HepG2 (cell line): ENCODE data around the gene BID. TPM values are rescaled to one million over a fixed set of nuclear protein-coding genes. Genes with fewer than 3 reads are reported as not detected.

ENCODE experiments used
- KDM2A ChIP-seq: sonication (generic); formaldehyde crosslinking; IDR thresholded peaks from 2 replicates; pipeline ENCODE4 v1.4.0; 2020; ENCODE audit warnings: low read depth, missing genetic modification reagents, borderline replicate concordance
- KLF11 ChIP-seq: IDR thresholded peaks from 2 replicates; pipeline ENCODE4 v1.6.1; 2016; ENCODE audit warnings: missing compliant biosample characterization
- RFXAP ChIP-seq: sonication (generic); formaldehyde crosslinking; IDR thresholded peaks from 2 replicates; pipeline ENCODE4 v1.4.0; 2020; ENCODE audit warnings: missing genetic modification reagents, borderline replicate concordance
- SALL1 ChIP-seq: sonication (generic); formaldehyde crosslinking; IDR thresholded peaks from 2 replicates; pipeline ENCODE4 v1.8.0; 2022; ENCODE audit warnings: mild to moderate bottlenecking, missing genetic modification reagents
- ZBTB38 ChIP-seq: sonication (generic); formaldehyde crosslinking; IDR thresholded peaks from 2 replicates; pipeline ENCODE4 v1.5.1; 2020; ENCODE audit warnings: mild to moderate bottlenecking, missing genetic modification reagents
- ZNF44 ChIP-seq: sonication (generic); formaldehyde crosslinking; IDR thresholded peaks from 2 replicates; pipeline ENCODE4 v1.5.1; 2020; ENCODE audit warnings: mild to moderate bottlenecking, missing genetic modification reagents
- ZNF713 ChIP-seq: sonication (generic); formaldehyde crosslinking; IDR thresholded peaks from 2 replicates; pipeline ENCODE4 v1.4.0; 2020; ENCODE audit warnings: mild to moderate bottlenecking, missing genetic modification reagents
- ZNF768 ChIP-seq: sonication (generic); formaldehyde crosslinking; IDR thresholded peaks from 2 replicates; pipeline ENCODE4 v1.4.0; 2020; ENCODE audit warnings: missing genetic modification reagents
- polyA plus RNA-seq, 8 experiments: library from polyadenylated mRNA; depleted of rRNA in 3 of 8; stranded (reverse) in 7 of 8; unstranded in 1 of 8; fragments of >200 nt; fragmentation: Illumina TruSeq in 4 of 8; extraction: Trizol in 4 of 8; gene quantifications; 2 replicates each; pipeline versions ENCODE4 v1.2.1 to v1.2.3, GENCODE V29; 2011 to 2016; ENCODE audit warnings: low read depth in 4 of 8, missing spikeins in 1 of 8, mixed read lengths in 1 of 8; ENCODE audit not compliant: insufficient read depth in 1 of 8
- total RNA-seq, 5 experiments: library from RNA; depleted of rRNA; stranded (reverse); fragments of >200 nt; fragmentation: Illumina TruSeq; extraction: Trizol; gene quantifications; 2 replicates each; pipeline ENCODE4 v1.2.3, GENCODE V29; 2016; ENCODE audit warnings: low read depth in 1 of 5
- TF ChIP-seq, protein P1 (sequence below), 2 experiments: sonication (generic) in 1 of 2; formaldehyde crosslinking in 1 of 2; IDR thresholded peaks; 2 replicates each; pipeline versions ENCODE4 v1.4.0 to v1.6.1; 2016 to 2020; ENCODE audit warnings: borderline replicate concordance in 1 of 2, low read depth in 1 of 2, mild to moderate bottlenecking in 1 of 2, missing genetic modification reagents in 1 of 2
- TF ChIP-seq, protein P2 (sequence below): sonication (generic); formaldehyde crosslinking; IDR thresholded peaks from 2 replicates; pipeline ENCODE4 v1.4.0; 2020; ENCODE audit warnings: missing genetic modification reagents
- TF ChIP-seq, protein P3 (sequence below): sonication (generic); formaldehyde crosslinking; IDR thresholded peaks from 2 replicates; pipeline ENCODE4 v1.4.0; 2020; ENCODE audit warnings: mild to moderate bottlenecking, missing genetic modification reagents, borderline replicate concordance
- TF ChIP-seq, protein P4 (sequence below): sonication (generic); formaldehyde crosslinking; IDR thresholded peaks from 2 replicates; pipeline ENCODE4 v1.5.1; 2020; ENCODE audit warnings: missing genetic modification reagents, mild to moderate bottlenecking, borderline replicate concordance
- TF ChIP-seq, protein P5 (sequence below): sonication (generic); formaldehyde crosslinking; IDR thresholded peaks from 2 replicates; pipeline ENCODE4 v1.4.0; 2020; ENCODE audit warnings: missing genetic modification reagents, borderline replicate concordance

BID gene
- total and polyA plus RNA-seq, 2 of the 13 experiments (the other 11 are each of a cell fraction or from before 2014, with no cell fraction given): 35.3 to 51.7 TPM

DNA sequence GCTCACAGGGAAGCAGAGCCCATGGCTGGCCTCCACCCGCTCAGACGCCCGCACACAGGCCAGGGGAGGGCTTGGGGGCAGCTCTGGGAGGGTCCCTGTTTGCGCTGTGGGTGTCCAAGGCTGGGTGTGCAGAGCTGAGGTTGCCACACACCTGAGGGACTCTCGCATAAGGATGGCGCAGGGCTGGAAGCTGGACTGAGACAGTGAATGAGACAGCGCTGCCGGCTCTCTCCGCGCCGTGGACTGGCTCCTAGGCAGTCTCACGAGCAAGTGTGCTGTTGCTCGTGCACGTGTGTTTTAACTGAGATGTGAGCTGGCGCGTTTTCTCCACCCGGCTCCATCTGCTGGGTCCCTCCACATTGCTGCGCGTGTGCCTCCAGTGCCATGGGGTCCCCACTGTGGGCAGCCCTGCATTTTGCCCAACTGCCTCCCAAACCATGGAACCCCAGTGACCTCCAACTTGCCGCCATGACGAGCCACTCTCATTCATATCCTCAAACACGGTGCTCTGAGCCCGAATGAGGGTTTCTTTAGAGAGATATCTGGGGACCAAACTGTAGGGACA lies 4.2 kb upstream of the BID start (continued):
- TF ChIP-seq SALL1 (CRISPR knock-in tag) (no peak), KLF11 (no peak), ZBTB38 (peak; percentile 85), ZNF713 (CRISPR knock-in tag) (no peak), ZNF44 (CRISPR knock-in tag) (no peak), ZNF768 (CRISPR knock-in tag) (no peak), KDM2A (no peak), RFXAP (CRISPR knock-in tag) (no peak)
- TF ChIP-seq, protein P1, sequence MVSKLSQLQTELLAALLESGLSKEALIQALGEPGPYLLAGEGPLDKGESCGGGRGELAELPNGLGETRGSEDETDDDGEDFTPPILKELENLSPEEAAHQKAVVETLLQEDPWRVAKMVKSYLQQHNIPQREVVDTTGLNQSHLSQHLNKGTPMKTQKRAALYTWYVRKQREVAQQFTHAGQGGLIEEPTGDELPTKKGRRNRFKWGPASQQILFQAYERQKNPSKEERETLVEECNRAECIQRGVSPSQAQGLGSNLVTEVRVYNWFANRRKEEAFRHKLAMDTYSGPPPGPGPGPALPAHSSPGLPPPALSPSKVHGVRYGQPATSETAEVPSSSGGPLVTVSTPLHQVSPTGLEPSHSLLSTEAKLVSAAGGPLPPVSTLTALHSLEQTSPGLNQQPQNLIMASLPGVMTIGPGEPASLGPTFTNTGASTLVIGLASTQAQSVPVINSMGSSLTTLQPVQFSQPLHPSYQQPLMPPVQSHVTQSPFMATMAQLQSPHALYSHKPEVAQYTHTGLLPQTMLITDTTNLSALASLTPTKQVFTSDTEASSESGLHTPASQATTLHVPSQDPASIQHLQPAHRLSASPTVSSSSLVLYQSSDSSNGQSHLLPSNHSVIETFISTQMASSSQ (IDR thresholded peaks at IDR 0.05; ENCODE audit: low read depth): no peak
- TF ChIP-seq, protein P1 (CRISPR knock-in tag; IDR thresholded peaks at IDR 0.05; ENCODE audit: borderline replicate concordance): no peak
- TF ChIP-seq, protein P2, sequence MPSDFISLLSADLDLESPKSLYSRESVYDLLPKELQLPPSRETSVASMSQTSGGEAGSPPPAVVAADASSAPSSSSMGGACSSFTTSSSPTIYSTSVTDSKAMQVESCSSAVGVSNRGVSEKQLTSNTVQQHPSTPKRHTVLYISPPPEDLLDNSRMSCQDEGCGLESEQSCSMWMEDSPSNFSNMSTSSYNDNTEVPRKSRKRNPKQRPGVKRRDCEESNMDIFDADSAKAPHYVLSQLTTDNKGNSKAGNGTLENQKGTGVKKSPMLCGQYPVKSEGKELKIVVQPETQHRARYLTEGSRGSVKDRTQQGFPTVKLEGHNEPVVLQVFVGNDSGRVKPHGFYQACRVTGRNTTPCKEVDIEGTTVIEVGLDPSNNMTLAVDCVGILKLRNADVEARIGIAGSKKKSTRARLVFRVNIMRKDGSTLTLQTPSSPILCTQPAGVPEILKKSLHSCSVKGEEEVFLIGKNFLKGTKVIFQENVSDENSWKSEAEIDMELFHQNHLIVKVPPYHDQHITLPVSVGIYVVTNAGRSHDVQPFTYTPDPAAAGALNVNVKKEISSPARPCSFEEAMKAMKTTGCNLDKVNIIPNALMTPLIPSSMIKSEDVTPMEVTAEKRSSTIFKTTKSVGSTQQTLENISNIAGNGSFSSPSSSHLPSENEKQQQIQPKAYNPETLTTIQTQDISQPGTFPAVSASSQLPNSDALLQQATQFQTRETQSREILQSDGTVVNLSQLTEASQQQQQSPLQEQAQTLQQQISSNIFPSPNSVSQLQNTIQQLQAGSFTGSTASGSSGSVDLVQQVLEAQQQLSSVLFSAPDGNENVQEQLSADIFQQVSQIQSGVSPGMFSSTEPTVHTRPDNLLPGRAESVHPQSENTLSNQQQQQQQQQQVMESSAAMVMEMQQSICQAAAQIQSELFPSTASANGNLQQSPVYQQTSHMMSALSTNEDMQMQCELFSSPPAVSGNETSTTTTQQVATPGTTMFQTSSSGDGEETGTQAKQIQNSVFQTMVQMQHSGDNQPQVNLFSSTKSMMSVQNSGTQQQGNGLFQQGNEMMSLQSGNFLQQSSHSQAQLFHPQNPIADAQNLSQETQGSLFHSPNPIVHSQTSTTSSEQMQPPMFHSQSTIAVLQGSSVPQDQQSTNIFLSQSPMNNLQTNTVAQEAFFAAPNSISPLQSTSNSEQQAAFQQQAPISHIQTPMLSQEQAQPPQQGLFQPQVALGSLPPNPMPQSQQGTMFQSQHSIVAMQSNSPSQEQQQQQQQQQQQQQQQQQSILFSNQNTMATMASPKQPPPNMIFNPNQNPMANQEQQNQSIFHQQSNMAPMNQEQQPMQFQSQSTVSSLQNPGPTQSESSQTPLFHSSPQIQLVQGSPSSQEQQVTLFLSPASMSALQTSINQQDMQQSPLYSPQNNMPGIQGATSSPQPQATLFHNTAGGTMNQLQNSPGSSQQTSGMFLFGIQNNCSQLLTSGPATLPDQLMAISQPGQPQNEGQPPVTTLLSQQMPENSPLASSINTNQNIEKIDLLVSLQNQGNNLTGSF (CRISPR knock-in tag): no peak
- TF ChIP-seq, protein P3, sequence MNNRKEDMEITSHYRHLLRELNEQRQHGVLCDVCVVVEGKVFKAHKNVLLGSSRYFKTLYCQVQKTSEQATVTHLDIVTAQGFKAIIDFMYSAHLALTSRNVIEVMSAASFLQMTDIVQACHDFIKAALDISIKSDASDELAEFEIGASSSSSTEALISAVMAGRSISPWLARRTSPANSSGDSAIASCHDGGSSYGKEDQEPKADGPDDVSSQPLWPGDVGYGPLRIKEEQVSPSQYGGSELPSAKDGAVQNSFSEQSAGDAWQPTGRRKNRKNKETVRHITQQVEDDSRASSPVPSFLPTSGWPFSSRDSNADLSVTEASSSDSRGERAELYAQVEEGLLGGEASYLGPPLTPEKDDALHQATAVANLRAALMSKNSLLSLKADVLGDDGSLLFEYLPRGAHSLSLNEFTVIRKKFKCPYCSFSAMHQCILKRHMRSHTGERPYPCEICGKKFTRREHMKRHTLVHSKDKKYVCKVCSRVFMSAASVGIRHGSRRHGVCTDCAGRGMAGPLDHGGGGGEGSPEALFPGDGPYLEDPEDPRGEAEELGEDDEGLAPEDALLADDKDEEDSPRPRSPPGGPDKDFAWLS (CRISPR knock-in tag): no peak
- TF ChIP-seq, protein P4, sequence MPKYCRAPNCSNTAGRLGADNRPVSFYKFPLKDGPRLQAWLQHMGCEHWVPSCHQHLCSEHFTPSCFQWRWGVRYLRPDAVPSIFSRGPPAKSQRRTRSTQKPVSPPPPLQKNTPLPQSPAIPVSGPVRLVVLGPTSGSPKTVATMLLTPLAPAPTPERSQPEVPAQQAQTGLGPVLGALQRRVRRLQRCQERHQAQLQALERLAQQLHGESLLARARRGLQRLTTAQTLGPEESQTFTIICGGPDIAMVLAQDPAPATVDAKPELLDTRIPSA (CRISPR knock-in tag): no peak
- TF ChIP-seq, protein P5, sequence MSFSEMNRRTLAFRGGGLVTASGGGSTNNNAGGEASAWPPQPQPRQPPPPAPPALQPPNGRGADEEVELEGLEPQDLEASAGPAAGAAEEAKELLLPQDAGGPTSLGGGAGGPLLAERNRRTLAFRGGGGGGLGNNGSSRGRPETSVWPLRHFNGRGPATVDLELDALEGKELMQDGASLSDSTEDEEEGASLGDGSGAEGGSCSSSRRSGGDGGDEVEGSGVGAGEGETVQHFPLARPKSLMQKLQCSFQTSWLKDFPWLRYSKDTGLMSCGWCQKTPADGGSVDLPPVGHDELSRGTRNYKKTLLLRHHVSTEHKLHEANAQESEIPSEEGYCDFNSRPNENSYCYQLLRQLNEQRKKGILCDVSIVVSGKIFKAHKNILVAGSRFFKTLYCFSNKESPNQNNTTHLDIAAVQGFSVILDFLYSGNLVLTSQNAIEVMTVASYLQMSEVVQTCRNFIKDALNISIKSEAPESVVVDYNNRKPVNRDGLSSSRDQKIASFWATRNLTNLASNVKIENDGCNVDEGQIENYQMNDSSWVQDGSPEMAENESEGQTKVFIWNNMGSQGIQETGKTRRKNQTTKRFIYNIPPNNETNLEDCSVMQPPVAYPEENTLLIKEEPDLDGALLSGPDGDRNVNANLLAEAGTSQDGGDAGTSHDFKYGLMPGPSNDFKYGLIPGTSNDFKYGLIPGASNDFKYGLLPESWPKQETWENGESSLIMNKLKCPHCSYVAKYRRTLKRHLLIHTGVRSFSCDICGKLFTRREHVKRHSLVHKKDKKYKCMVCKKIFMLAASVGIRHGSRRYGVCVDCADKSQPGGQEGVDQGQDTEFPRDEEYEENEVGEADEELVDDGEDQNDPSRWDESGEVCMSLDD (CRISPR knock-in tag): no peak
